ENCODE results near the gene RNF169. TPM values are rescaled to one million over a fixed set of nuclear protein-coding genes. Genes with fewer than 3 reads are reported as not detected.

The RNF169 gene
- total and polyA plus RNA-seq, 2 experiments from 2014 or later: 0.78 to 16.5 TPM

- TF ChIP-seq REST (IDR thresholded peaks at IDR 0.05; ENCODE audit: unreplicated experiment) (no peak), JUNB (IDR thresholded peaks at IDR 0.05; ENCODE audit: unreplicated experiment) (no peak), ZNF462 (CRISPR knock-in tag; IDR thresholded peaks at IDR 0.05) (no peak), ZNF331 (CRISPR knock-in tag; IDR thresholded peaks at IDR 0.05; ENCODE audit: low read depth) (no peak), EZH2 (IDR thresholded peaks at IDR 0.05; ENCODE audit: low read depth, unreplicated experiment) (no peak), STAT1 (IDR thresholded peaks at IDR 0.05; ENCODE audit: unreplicated experiment) (no peak), CREB1 (CRISPR knock-in tag; IDR thresholded peaks at IDR 0.05; ENCODE audit: low read depth) (no peak)
Measured at GRCh38 chr11:74844072-74844471, 95.4 kb downstream of the RNF169 start (continued).

Measured in GM23338 (cell line).